Fibroblast of lung (primary cell): ENCODE data around the gene MOB1A. TPM values are rescaled to one million over a fixed set of nuclear protein-coding genes. Genes with fewer than 3 reads are reported as not detected.
A peak's percentile ranks its signal among the peaks of the same experiment; 100 is the strongest.

Experiments
- DNase-seq, 2 donors: peaks; one replicate each; pipeline versions ENCODE4 v3.0.0 to v3.0.0-alpha.2; 2010; ENCODE audit warnings: low read depth in 2 of 2
- H2AFZ ChIP-seq: 2 replicates; pipeline ENCODE4 v1.5.1; 2012; ENCODE audit warnings: low read length, control low read depth, inconsistent platforms
- H3K27ac ChIP-seq: 2 replicates; pipeline ENCODE4 v1.5.1; 2011; ENCODE audit warnings: low read length, control low read depth; ENCODE audit not compliant: insufficient read depth
- H3K27me3 ChIP-seq: 2 replicates; pipeline ENCODE4 v1.5.1; 2011; ENCODE audit warnings: mild to moderate bottlenecking, low read length; ENCODE audit not compliant: control insufficient read depth, insufficient read depth
- H3K36me3 ChIP-seq: 2 replicates; pipeline ENCODE4 v1.5.1; 2011; ENCODE audit warnings: low read length; ENCODE audit not compliant: control insufficient read depth, insufficient read depth
- H3K4me1 ChIP-seq: 2 replicates; pipeline ENCODE4 v1.5.1; 2011; ENCODE audit warnings: low read length; ENCODE audit not compliant: control insufficient read depth, insufficient read depth; ENCODE audit errors: extremely low read depth
- H3K4me2 ChIP-seq: 2 replicates; pipeline ENCODE4 v1.5.1; 2011; ENCODE audit warnings: low read length, control low read depth; ENCODE audit not compliant: insufficient read depth; ENCODE audit errors: extremely low read depth
- H3K4me3 ChIP-seq, 4 experiments: fragments of 200-600 bp in 1 of 4; sonication (generic) in 1 of 4; replicated peaks in 1 of 4; 2 replicates each; pipeline ENCODE4 v1.5.1; 2011 to 2016; ENCODE audit warnings: low read length in 4 of 4, low read depth in 3 of 4, mild to moderate bottlenecking in 3 of 4, control low read depth in 2 of 4, inconsistent platforms in 1 of 4, mixed read lengths in 1 of 4; ENCODE audit not compliant: insufficient read depth in 1 of 4; ENCODE audit errors: control extremely low read depth in 1 of 4
- H3K79me2 ChIP-seq: 2 replicates; pipeline ENCODE4 v1.5.1; 2012; ENCODE audit warnings: mild to moderate bottlenecking, low read length, inconsistent platforms; ENCODE audit not compliant: control insufficient read depth, insufficient read depth
- H3K9ac ChIP-seq: 2 replicates; pipeline ENCODE4 v1.5.1; 2011; ENCODE audit warnings: mild to moderate bottlenecking, low read length, control low read depth; ENCODE audit not compliant: insufficient read depth
- H3K9me3 ChIP-seq: 2 replicates; pipeline ENCODE4 v1.5.1; 2012; ENCODE audit warnings: low read depth, low read length; ENCODE audit not compliant: control insufficient read depth, insufficient read depth
- H4K20me1 ChIP-seq: 2 replicates; pipeline ENCODE4 v1.5.1; 2011; ENCODE audit warnings: low read length; ENCODE audit not compliant: control insufficient read depth, insufficient read depth; ENCODE audit errors: extremely low read depth
- EZH2 ChIP-seq: IDR thresholded peaks from 2 replicates; pipeline ENCODE4 v1.5.1; 2012; ENCODE audit warnings: low read length, control low read depth, mild to moderate bottlenecking; ENCODE audit errors: missing control alignments
- polyA plus RNA-seq, 2 donors: library from polyadenylated mRNA; depleted of rRNA in 1 of 2; stranded (reverse) in 1 of 2; unstranded in 1 of 2; fragments of >200 nt; gene quantifications; 2 replicates each; pipeline ENCODE4 v1.2.1, GENCODE V29; 2011 to 2012; ENCODE audit warnings: missing spikeins in 1 of 2
- total RNA-seq: library from RNA; depleted of rRNA; stranded (reverse); fragments of >200 nt; gene quantifications from 2 replicates; pipeline ENCODE4 v1.2.1, GENCODE V29; 2014
- TF ChIP-seq, protein P1 (sequence below), 2 donors: IDR thresholded peaks in 1 of 2; conservative IDR thresholded peaks in 1 of 2; 1 replicate in 1 of 2; 2 replicates in 1 of 2; pipeline ENCODE4 v1.5.1; 2011 to 2012; ENCODE audit warnings: low read length in 2 of 2, control low read depth in 1 of 2, inconsistent platforms in 1 of 2, low read depth in 1 of 2, mild to moderate bottlenecking in 1 of 2

MOB1A gene
- total and polyA plus RNA-seq, 2 donors (not counting 1 experiment from before 2014, with no cell fraction given), result 80.3 to 87.4 TPM

DNA sequence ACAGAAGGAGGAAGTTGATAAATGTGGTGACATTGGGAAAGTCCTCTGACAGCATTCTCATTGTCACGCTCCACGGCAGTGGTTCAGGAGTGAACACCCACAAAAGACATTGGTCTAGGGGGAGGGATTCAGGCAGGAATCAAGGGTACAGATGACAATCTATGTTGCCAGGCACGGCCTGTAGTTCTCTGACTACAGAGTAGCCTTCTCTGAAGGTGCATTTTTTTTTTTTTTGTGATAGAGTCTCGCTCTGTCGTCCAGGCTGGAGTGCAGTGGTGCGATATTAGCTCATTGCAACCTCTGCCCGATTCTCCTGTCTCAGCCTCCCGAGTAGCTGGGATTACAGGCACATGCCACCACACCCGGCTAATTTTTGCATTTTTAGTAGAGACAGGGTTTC lies 7.4 kb upstream of the MOB1A start:
- no peak overlapping the region for H3K27ac ChIP-seq
- no peak for TF ChIP-seq EZH2
- TF ChIP-seq, protein P1, sequence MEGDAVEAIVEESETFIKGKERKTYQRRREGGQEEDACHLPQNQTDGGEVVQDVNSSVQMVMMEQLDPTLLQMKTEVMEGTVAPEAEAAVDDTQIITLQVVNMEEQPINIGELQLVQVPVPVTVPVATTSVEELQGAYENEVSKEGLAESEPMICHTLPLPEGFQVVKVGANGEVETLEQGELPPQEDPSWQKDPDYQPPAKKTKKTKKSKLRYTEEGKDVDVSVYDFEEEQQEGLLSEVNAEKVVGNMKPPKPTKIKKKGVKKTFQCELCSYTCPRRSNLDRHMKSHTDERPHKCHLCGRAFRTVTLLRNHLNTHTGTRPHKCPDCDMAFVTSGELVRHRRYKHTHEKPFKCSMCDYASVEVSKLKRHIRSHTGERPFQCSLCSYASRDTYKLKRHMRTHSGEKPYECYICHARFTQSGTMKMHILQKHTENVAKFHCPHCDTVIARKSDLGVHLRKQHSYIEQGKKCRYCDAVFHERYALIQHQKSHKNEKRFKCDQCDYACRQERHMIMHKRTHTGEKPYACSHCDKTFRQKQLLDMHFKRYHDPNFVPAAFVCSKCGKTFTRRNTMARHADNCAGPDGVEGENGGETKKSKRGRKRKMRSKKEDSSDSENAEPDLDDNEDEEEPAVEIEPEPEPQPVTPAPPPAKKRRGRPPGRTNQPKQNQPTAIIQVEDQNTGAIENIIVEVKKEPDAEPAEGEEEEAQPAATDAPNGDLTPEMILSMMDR (conservative IDR thresholded peaks at IDR 0.05 in 1 of 2, IDR thresholded peaks at IDR 0.05 in 1 of 2; ENCODE audit: low read depth in 1 of 2, low read length in 2 of 2), result no peak

DNA sequence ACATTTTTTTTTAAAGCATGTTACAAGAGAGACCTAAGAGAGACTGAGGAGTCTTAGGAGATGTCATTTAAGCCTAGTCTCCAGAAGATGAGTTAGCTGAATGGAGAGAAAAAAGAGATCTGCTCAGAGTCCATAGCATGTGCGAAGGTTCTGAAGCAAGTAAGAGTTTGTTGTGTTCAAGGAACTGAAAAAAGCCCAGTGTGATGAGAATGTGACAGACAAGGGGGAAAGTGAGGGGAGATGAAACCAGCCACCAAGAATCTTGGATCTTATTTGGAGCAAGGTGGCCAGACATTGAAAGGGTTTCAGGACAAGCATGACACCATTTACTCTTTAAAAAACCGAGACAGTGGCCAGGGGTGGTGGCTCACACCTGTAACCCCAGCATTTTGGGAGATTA lies 5.2 kb upstream of the MOB1A start:
- peaks cover 3% of the 10 kb centered on the region for H3K27me3 ChIP-seq
- H3K36me3 ChIP-seq, result no peaks in the 10 kb centered on the region
- H4K20me1 ChIP-seq, result no peaks in the 10 kb centered on the region
- H3K27ac ChIP-seq, result no peak overlapping the region
- H3K9me3 ChIP-seq, result no peaks in the 10 kb centered on the region
- H3K9ac ChIP-seq, result no peak overlapping the region
- no peak for DNase-seq
- no peak overlapping the region for H2AFZ ChIP-seq
- no peak overlapping the region for H3K4me2 ChIP-seq
- H3K4me1 ChIP-seq, result peaks cover 3% of the 10 kb centered on the region
- no peaks in the 10 kb centered on the region for H3K79me2 ChIP-seq
- H3K4me3 ChIP-seq, result no peak overlapping the region
- TF ChIP-seq, protein P1 (conservative IDR thresholded peaks at IDR 0.05 in 1 of 2, IDR thresholded peaks at IDR 0.05 in 1 of 2; ENCODE audit: low read depth in 1 of 2, low read length in 2 of 2), result no peak
- TF ChIP-seq EZH2, result no peak

More for the DNA sequence above, 7.4 kb upstream of the MOB1A start:
- Histone ChIP-seq H3K36me3 (no peaks in the 10 kb centered on the region), H3K79me2 (no peaks in the 10 kb centered on the region), H3K4me2 (no peak overlapping the region), H3K9ac (no peak overlapping the region), H3K4me1 (peaks cover 3% of the 10 kb centered on the region), H3K27me3 (peaks cover 3% of the 10 kb centered on the region), H4K20me1 (no peaks in the 10 kb centered on the region), H2AFZ (no peak overlapping the region), H3K4me3 (no peak overlapping the region), H3K9me3 (no peaks in the 10 kb centered on the region)
- DNase-seq, result no peak

DNA sequence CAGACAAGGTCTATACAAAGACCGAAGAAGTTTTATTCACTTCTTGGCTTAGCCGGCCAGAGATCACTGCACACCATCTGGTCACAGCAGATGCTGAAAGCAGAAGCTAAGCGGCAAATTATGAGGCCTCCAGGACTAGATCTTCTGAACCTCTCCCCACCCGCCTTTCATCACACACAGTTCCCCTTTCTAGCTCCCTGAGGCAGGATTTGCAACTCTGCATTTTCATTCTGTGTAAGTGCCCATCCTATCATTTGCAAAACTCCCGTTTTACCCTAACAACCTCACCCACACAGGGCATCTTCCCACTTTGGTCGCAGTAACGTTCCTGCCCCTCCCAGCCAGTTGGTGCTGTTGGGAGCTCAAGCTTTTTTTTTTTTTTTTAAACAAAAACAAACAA lies 3.1 kb upstream of the MOB1A start:
- H3K4me3 ChIP-seq, result no peak overlapping the region
- H2AFZ ChIP-seq, result peak overlapping the region; percentile 51
- no peak overlapping the region for H3K27ac ChIP-seq
- TF ChIP-seq, protein P1 (conservative IDR thresholded peaks at IDR 0.05 in 1 of 2, IDR thresholded peaks at IDR 0.05 in 1 of 2; ENCODE audit: low read depth in 1 of 2, low read length in 2 of 2), result no peak
- no peak for TF ChIP-seq EZH2
- H3K9me3 ChIP-seq, result no peaks in the 10 kb centered on the region
- no peak for DNase-seq
- peaks cover 16% of the 10 kb centered on the region for H3K79me2 ChIP-seq
- H3K4me2 ChIP-seq, result no peak overlapping the region
- no peaks in the 10 kb centered on the region for H3K36me3 ChIP-seq
- no peaks in the 10 kb centered on the region for H3K4me1 ChIP-seq
- H4K20me1 ChIP-seq, result no peaks in the 10 kb centered on the region
- no peak overlapping the region for H3K9ac ChIP-seq
- peaks cover 3% of the 10 kb centered on the region for H3K27me3 ChIP-seq
